HG03175 (cell line): ENCODE results near the gene SLC38A8.

ENCODE experiments used
- ATAC-seq: cut with Tn5 transposase; IDR thresholded peaks from one replicate; pipeline ENCODE4 v1.9.1; 2021; ENCODE audit warnings: mild to moderate bottlenecking, moderate library complexity; ENCODE audit not compliant: unreplicated experiment

Gene SLC38A8

GRCh38 chr16:84003038-84003437, 39.6 kb downstream of the SLC38A8 start:
- ATAC-seq: no peak

GRCh38 chr16:84001726-84002125, 40.9 kb downstream of the SLC38A8 start:
- no peak for ATAC-seq

GRCh38 chr16:84000989-84001642, 41.5 kb downstream of the SLC38A8 start:
- ATAC-seq: no peak

- ATAC-seq: no peak
Measured at GRCh38 chr16:83998091-83998490, 44.5 kb downstream of the SLC38A8 start.

- no peak for ATAC-seq
Measured at GRCh38 chr16:83996481-83997252, 45.9 kb downstream of the SLC38A8 start.

- ATAC-seq: no peak
Measured at GRCh38 chr16:83995754-83996153, 46.8 kb downstream of the SLC38A8 start.

GRCh38 chr16:83994703-83995102, 47.9 kb downstream of the SLC38A8 start:
- ATAC-seq: no peak

GRCh38 chr16:83994087-83994486, 48.5 kb downstream of the SLC38A8 start:
- no peak for ATAC-seq

GRCh38 chr16:83992624-83993023, 50.0 kb downstream of the SLC38A8 start:
- no peak for ATAC-seq

- no peak for ATAC-seq
Measured at GRCh38 chr16:83990492-83990891, 52.1 kb downstream of the SLC38A8 start.

GRCh38 chr16:83989300-83989699, 53.3 kb downstream of the SLC38A8 start:
- no peak for ATAC-seq

- ATAC-seq: no peak
Measured at GRCh38 chr16:83983491-83983890, 59.1 kb downstream of the SLC38A8 start.

- ATAC-seq: no peak
Measured at GRCh38 chr16:83981799-83982198, 60.8 kb downstream of the SLC38A8 start.

GRCh38 chr16:83980794-83981193, 61.8 kb downstream of the SLC38A8 start:
- ATAC-seq: no peak

- ATAC-seq: no peak
Measured at GRCh38 chr16:83979441-83979840, 63.2 kb downstream of the SLC38A8 start.

GRCh38 chr16:83978401-83978904, 64.1 kb downstream of the SLC38A8 start:
- no peak for ATAC-seq

GRCh38 chr16:83977056-83977815, 65.4 kb downstream of the SLC38A8 start:
- ATAC-seq: no peak

GRCh38 chr16:83975590-83976260, 66.9 kb downstream of the SLC38A8 start:
- no peak for ATAC-seq

GRCh38 chr16:83974475-83974874, 68.1 kb downstream of the SLC38A8 start:
- ATAC-seq: no peak

GRCh38 chr16:83973581-83974385, 68.8 kb downstream of the SLC38A8 start:
- no peak for ATAC-seq
